Measurements from ENCODE around the gene GBA3.

GBA3 gene

DNA sequence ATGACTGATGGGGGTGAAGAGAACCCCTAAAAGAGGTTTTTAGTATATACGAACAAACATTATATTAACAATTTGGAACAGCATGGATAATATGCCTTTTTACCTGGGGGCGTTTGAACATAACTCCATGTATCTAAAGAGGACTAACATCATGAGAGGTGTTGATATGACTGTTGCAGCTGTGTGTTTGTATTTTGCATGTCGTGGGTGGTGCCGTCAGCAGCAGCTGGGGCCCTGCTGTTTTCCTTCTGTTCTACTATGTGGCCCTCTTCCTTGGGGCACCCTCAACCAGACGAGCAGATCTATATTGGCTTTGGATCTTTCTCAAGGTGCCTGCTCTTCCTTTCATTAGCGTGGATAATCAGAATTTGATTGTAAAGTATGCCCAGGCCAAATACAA lies 11.2 kb downstream of the GBA3 start:
- no peak for DNase-seq

GRCh38 chr4:22707390-22707789 lies 14.7 kb downstream of the GBA3 start:
- DNase-seq, result no peak

GRCh38 chr4:22708961-22709360 lies 16.2 kb downstream of the GBA3 start:
- no peak for DNase-seq

- no peak for DNase-seq
Observed at GRCh38 chr4:22712105-22712504, 19.4 kb downstream of the GBA3 start.

- no peak for DNase-seq
Observed at GRCh38 chr4:22712529-22712928, 19.8 kb downstream of the GBA3 start.

DNA sequence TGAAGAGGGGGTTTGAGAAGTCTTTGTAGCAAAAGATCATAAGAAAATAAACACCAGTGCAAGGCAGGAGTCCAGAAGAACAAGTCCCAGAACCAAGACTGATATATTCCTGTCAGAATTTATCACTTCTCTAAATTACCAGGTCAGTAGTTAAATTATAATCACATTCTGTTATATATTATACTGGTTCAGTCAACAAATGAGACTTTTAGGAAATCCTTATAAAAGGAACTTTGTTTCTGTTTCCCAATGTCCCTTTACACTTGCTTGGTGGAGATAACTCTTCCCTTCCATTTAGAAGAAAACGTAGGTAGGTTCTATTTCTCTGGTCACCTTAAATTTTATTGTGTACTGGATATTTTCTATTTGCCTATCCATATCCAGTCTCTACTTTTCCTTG lies 21.1 kb downstream of the GBA3 start:
- no peak for DNase-seq

- DNase-seq, result no peak
Observed at GRCh38 chr4:22719218-22719617, 26.5 kb downstream of the GBA3 start.

DNA sequence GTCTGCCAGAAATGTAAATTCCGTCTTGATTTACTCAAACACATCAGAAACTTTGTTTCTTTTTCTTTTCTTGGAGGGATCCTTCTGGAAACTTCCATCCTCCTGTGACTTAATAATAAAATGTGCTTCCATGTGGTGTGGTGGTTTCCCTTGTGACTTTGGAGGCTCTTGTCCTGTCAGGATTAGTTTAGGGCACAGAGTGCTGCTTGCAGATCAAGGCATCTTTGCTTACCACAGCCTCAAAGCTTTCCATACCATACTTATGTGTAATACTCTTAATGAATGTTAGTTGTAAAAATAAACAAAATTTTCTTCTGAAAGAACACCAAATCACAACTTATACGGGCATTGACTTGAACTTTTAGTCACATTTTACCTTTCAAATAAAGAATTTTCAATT lies 27.4 kb downstream of the GBA3 start:
- no peak for DNase-seq

DNA sequence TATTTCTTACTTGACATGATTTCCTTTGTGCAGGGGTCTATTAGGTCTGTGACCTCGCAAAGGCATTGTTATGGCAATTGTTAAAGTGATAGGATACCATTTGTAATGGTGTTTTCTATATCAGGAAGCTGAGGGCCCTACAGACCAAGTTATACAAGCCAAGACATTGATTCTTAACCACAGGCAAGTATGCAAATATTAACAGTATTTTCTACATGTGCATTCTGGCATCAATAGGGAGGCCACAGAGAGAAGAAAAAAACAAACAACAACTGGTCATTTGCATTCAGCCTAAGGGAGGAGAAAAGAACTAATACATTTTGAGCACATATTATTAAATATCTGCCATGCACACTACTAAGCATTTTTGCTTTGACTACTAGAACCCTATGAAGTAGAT lies 28.5 kb downstream of the GBA3 start:
- DNase-seq, result no peak

DNA sequence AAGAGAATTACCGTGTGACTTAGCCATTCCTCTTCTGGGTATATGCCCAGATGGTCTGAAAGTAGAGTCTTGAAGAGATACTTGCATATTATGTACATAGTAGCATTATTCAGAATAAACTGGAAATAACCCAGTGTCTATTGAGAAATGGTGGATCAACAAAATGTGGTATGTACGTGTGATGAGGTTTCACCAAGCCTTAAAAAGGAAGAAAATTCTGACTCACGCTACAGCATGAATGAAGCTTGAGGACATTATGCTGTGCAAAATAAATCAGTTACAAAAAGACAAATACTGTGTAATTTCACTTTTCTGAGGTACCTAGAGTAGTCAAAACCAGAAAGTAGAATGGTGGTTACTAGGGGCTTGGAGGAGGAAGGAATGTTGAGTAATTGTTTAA lies 37.3 kb downstream of the GBA3 start:
- no peak for DNase-seq

GRCh38 chr4:22733816-22734215 lies 41.1 kb downstream of the GBA3 start:
- no peak for DNase-seq

- DNase-seq, result no peak
Observed at GRCh38 chr4:22736912-22737311, 44.2 kb downstream of the GBA3 start.

GRCh38 chr4:22739968-22740367 lies 47.2 kb downstream of the GBA3 start:
- no peak for DNase-seq

DNA sequence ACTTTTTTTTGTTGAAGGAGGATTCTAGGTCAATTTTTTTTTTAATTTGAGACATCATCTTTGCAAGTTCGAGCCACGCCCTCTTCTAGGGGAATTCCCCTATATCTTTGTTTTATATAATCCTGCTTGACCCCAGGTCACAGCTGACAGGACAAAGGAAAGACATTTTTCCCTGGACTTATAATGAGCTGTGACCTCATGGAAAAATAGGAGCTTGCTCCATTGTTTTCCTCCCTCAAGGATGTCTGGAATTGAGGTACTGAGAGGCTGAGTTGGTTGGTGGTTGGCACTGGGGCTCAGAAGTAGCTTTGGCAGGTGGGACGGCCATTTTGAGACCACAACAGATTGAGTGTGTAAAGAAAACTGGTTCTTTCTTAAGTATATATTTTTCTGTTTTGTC lies 49.0 kb downstream of the GBA3 start:
- no peak for DNase-seq

DNA sequence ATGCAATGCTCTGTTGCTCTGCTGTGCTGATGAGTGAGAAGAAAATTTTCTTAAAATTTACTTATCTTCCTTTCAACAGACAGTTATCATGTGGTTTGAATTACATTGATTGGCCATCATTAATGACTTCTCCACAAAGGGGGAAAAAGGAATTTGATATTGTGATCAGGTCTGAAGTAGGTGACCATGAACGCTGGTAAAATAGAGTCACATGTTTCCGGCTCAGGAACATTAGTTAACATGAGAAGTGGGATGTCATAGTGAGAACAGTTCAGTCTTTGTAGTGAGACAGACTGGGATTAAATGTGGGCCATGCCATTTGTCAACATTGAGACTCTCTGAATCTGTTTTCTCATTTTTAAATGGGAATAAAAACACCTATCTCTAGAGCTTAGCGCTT lies 50.6 kb downstream of the GBA3 start:
- no peak for DNase-seq

DNA sequence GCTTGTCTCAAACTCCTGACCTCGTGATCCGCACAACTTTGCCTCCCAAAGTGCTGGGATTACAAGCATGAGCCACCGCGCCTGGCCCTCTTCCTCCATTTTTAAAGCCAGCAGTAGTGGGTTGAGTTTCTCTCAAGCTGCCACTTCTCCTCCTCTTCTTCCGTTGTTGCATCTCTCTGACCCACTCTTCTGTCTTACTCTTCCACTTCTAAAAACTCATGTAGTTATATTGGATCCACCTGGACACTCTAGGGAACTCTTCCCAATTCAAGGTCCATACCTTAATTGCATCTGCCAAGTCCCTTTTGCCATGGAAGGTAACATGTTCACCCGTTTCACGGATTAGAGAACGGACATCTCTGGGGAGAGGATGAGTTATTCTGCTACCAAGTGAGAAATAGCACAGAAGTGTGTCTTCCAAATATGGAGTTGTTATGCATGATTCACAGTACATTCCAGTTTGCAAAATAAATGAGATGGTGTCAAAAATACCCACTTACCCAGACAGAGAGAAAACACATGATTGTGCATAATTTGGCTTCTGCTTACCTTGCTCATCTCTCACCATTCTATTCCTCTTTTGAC lies 51.8 kb downstream of the GBA3 start:
- no peak for DNase-seq

DNA sequence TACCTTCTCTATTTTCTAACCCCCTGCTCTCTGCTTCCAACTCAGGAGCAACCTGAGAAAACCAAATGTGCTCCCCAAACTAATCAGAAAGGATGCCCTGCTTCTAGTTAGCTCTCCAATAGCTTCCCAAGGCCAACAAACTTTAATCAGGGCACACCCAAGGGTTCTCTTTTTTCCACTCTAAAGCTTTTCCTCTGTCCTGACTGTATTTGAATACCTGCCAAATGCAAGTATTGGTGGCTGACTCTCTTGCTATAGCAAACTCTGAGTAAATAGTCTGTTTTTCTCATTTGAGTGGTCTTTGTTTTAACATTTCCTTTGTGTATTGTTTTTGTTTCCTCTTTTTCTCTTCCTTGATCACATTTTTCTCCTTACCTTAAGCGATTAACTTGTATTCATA lies 52.5 kb downstream of the GBA3 start:
- no peak for DNase-seq

GRCh38 chr4:22754116-22754515 lies 61.4 kb downstream of the GBA3 start:
- DNase-seq, result no peak

- DNase-seq, result no peak
Observed at GRCh38 chr4:22762548-22762947, 69.8 kb downstream of the GBA3 start.

DNA sequence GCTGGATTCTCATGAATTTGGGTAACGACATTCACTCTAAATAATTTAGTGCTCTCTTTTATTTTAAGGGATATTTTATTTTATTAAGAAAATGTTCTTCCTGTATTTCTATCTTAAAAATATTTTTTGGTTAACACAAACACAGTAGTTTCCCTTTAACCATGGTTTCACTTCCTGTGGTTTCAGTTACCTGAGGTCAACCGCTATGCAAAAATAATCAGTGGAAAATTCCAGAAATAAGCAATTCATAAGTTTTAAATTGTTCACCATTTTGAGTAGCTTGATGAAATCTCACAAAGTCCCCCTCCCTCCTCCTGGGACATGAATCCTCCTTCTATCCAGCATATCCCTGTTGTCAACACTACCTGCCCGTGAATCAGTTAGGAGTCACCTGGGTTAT lies 71.4 kb downstream of the GBA3 start:
- DNase-seq, result no peak

DNA sequence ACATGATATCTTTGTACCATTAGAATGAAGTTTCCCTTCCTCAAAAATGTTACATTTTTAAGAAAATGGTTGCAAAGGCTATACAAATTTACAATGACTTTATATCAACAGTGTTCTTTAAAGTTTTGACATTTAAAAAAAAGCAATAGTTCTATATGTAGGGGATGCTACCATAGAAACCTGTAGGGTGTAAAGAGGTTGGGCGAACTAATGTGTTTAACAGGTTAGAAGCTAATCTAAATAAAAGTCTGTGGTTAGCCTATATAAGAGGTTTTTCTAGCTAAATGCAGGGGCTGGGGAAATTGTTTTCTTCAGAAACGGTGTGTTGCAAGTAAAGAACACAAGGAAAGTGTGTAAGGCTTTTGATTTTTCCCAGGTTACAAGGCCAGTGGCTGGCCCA lies 73.3 kb downstream of the GBA3 start:
- no peak for DNase-seq

GRCh38 chr4:22778547-22779163 lies 85.9 kb downstream of the GBA3 start:
- DNase-seq, result no peak

DNA sequence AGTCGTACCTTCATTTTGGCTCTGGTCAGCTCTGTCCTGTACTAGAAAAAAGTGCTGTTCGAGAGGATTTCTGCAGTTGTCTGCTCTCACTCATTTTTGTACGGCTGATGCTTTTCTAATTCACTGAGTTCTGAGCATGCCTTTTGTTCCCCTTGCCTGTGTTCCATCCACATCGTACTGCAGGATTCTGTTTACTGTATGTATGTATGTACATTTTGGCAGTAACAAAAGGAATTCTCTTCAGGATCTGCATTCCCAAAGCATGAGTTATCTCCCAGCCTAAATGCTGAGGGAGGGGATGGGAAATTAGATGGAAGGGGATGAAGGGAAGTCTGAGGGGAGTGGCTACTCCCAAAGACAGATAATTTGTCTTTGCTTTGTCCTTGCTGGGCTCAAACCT lies 87.6 kb downstream of the GBA3 start:
- DNase-seq, result no peak

DNA sequence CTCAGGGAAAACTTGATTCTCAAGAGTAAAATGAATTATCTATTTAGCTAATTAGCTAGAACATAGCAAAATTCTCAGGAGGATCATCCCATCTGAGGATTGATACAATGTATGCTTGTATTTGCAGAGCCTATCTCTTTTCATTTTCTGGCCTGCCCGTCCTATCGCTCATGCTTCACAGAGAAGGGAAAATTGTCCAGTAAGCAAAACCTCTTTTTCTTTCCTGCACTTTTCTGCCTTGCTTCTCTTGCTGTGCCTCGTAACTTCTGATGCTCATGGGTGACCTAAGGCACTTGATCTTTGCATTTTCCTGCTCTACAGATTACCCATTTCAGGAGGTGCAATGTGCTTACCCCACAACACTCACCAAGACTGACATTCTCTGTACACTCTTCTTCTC lies 88.1 kb downstream of the GBA3 start:
- DNase-seq, result no peak

- DNase-seq, result no peak
Observed at GRCh38 chr4:22787753-22788375, 95.1 kb downstream of the GBA3 start.
